ENCODE measurements around the gene TMEM243.
"Not testable (repeated sequence)": the region's sequence is repeated elsewhere in the genome, so short reads cannot be mapped to it uniquely, and the experiment has no call there.

TMEM243 gene, protein sequence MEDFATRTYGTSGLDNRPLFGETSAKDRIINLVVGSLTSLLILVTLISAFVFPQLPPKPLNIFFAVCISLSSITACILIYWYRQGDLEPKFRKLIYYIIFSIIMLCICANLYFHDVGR

GRCh38 chr7:87219545-87220025, at the start of gene TMEM243:
TMEM243 (minus strand) TSS chr7:87219732; CDS start chr7:87219503, 229 bp downstream.
- peak; percentile 75 for DNase-seq

GRCh38 chr7:87267239-87267900, 47.8 kb upstream of the TMEM243 start:
- no peak for DNase-seq

DNA sequence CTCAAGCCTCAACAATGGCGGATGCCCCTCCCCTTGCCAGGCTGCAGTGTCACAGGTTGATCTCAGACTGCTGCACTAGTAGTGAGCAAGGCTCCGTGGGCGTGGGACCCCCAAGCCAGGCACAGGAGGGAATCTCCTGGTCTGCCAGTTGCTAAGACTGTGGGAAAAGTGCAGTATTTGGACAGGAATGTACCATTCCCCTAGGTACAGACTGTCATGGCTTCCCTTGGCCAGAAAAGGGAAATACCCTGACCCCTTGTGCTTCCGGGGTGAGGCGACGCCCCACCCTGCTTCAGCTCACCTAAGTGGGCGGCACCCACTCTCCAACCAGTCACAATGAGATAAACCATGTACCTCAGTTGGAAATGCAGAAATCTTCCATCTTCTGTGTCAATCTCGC, 44.0 kb upstream of the TMEM243 start:
- DNase-seq = no peak

DNA sequence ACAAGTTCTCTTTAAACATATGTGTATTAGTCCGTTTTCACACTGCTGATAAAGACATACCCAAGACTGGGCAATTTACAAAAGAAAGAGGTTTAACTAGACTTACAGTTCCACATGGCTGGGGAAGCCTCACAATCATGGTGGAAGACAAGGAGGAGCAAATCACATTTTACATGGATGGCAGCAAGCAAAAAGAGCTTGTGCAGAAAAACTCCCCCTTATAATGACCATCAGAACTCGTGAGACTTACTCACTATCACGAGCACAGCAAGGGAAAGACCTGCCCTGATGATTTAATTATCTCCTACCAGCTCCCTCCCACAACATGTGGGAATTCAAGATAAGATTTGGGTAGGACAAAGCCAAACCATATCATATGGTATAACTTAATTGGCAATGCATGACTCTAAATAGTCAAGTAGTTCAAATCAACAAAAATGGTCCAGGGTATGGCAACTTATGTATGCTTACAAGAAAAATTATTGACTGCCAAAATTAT, 34.1 kb upstream of the TMEM243 start:
- peak; percentile 16 for DNase-seq

DNA sequence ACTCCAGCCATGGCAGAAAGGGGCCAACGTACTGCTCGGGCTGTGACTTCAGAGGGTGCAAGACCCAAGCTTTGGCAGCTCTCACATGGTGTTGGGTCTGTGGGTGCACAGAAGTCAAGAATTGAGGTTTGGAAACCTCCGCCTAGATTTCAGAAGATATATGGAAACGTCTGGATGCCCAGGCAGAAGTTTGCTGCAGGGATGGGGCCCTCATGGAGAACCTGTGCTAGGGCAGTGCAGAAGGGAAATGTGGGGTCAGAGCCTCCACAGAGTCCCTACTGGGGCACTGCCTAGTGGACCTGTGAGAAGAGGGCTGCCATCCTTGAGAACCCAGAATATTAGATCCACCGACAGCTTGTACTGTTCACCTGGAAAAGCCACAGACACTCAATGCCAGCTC, 26.1 kb upstream of the TMEM243 start:
- not testable (repeated sequence) for DNase-seq

DNA sequence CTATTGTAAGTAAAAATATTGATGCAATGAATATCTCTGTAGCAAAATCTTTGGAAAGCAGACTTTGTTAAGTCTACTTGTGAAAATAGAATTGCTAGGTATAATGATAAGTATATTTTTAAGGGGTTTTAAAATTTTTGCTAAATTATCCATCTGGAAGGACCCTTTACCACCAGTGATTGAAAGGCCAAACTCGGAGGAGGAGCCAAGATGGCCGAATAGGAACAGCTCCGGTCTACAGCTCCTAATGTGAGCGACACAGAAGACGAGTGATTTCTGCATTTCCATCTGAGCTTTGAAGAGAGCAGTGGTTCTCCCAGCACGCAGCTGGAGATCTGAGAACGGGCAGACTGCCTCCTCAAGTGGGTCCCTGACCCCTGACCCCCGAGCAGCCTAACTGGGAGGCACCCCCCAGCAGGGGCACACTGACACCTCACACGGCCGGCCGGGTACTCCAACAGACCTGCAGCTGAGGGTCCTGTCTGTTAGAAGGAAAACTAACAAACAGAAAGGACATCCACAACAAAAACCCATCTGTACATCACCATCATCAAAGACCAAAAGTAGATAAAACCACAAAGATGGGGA, 19.0 kb upstream of the TMEM243 start:
- not testable (repeated sequence) for DNase-seq

- DNase-seq = no peak
Measured at GRCh38 chr7:87234949-87235348, 15.4 kb upstream of the TMEM243 start.

DNA sequence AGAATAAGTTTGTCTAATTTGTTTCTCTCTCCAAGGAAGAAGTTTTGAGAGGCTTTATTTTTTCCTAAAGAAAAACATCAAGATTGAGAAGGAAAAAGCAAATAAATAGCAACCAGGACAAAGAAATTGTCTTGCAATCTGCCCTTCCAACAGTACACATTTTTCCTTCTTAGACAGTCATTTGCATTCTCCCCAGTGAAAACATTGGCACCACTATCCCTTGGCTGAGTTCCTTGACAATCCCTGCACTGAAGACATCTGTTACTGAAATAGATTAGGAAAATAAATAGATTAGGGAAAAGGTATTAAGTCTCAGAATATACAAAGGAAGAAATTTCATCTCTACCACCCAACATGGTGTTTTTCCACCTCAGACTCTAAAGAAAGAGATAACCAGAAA, 12.2 kb upstream of the TMEM243 start:
- no peak for DNase-seq

DNA sequence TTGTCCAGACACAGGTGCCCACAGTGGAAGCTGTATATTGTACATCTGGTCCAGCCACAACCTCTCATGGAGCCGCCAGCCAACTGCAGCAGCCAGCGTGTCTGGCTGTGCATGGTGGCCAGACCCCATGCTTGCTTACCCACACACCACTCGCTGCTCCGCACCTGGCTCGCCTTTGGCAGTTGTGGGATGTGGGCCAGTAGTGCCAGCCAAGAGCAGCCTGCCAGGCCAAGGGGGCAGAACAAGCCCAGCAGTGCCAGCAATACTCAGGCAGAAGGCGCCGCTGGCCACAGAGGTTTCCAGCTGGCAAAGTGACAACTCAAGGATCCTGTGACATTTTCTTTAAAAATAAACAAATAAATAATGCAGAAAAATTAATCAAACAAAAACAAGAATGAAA, 11.7 kb upstream of the TMEM243 start:
- DNase-seq = no peak

DNA sequence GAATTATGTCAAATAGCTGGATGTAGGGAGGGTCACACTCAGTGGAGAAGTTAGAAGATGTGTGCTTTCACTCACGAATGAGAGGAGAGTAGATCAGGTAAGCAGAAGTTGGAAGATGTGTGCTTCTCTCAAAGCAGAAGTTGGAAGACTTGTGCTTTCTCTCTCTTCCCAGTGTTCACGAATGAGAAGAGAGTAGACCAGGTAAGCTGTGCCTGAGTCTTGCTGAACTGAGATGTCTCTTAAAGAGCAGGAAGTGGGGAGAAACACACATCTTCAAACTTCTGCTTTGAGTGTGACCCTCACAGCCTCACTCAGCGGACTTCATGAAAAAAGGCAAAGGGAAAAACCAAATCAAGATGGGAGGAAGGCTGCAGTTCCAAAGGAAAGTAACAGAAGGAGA, 7.0 kb upstream of the TMEM243 start:
- no peak for DNase-seq

DNA sequence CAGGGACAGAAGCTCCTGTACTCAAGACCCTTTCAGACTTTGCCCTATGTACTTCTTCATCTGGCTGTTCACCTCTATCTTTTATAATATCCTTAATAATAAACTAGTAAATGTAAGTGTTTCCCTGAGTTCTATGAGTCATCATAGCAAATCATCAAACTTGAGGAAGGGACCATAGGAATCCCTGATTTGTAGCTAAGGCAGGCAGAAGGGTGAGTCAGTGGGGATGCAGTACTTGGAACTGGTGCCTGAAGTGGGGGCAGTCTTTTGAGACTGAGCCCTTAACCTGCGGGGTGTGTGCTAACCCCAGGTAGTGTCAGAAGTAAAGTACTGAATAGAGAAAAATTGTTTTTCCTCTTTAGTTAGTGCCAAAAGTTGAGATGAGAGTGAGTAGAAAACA, 6.2 kb upstream of the TMEM243 start:
- DNase-seq = no peak

DNA sequence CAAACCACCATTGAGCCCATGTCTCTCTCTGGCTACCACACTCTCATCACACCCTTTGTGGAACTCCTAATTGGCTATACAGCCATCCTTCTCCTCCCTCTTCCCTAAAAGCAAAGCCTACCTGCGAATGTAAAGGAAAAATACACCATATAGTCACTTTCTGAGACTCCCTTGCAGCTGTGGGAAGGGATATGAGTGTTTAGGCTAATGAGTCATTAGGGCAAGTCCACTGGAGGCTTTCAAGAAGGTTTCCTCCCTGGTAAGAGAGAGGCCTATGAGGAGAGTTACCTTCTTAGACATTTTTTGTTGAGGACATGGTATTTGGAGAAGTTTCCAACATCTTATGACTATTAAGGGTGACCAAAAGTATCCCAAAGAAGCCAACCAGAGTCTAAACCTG, 4.1 kb upstream of the TMEM243 start:
- no peak for DNase-seq

GRCh38 chr7:87220734-87221215, 1.2 kb upstream of the TMEM243 start:
- DNase-seq = no peak

DNA sequence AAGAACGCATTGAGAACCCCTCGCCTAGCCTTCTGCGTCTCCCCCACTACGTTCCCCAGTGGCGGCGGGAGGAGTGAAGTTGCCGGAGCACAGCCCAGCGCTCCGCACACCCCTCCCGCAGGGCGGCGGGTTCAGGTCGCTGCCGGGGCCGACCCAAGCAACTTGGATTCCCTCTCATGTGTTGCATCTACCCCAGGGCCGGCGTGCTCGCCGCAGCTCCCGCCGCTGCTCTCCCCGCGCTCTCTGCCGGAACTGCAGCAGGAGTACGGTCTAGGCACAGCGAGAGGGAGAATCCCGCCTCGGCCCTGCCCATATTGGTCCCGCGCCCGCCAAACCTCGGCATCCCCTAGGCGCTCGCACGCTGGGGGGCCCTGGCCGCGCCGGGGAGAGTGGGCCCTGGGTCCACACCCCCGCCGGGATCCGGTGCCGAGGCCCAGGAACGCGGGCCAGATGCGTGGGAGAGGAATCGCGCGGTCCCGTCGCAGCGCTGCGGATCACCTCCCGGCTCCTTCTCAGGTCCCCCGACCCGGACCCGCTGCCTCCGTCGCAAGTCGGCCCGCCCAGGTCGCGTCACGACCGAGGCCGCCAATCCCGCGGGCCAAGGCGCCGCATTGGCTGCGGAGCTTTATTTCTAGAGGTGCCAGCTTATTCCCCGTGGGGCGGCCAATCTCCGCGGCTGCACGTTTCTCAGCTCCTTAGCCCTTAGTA, 648 bp upstream of the TMEM243 start:
- DNase-seq = peak; percentile 68

DNA sequence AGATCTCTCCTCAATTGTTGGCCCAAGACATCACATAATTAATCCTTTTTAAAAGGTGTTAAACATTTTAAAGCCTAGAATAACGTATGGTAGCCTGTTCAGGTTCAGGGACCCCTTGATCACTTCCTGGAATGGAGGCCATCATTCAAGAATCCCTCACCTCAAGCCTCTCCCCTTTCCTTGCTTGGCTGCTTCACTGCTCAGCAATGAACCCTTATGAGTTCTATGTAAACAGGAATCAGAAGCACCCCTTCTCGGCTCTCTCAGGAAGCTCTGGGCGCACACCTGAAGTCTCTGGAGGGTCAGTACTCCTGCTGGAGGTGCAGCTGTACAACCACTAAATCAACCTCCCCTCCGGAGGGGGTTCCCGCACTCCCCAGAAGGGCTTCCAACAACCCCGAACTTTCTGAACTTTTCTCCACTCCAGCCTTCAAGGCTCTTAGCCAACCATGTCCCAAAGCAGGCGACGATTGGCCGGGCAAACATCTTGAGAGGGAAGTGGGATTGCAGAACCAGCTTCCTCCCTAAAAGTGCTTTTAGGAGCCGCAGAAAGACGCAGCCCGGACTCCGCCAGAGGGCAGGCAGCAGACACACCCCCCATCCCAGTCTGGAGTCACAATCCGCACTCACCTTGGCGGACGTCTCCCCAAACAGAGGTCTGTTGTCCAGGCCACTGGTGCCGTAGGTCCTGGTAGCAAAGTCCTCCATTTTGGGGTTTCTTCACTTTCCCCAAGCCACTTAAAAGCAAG, 562 bp downstream of the TMEM243 start:
- DNase-seq = peak; percentile 53

DNA sequence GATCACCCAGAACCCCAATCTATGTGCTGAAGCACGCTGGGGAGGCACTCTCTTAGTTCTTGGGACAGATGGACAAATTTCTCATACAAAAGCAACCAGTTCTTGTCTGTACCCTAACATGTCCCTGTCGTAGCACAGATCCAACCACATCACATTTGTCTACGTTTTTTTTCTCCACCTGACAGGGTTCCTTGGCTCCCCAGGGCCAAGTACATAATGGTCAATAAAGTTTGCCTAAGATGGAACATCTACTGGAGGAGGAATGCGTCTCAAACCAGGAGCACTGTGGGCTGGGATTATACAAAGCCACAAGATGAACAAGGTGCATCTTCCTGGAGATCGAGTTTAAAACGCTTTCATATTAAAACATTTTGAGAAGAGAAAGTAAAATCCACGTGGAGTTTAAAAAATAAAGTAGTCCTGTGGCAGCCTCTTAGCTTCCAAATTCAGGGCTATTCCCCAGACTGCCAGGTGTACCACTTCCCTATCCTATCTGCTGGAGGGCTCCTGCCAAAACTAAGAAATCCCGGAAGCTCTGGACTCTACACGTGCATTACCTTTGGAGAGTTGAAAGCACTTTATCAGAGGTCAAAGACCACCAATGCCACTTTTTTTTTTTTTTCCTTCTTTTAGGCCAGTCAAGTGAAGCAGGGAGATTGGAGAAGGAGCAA, 1.4 kb downstream of the TMEM243 start:
- no peak for DNase-seq

DNA sequence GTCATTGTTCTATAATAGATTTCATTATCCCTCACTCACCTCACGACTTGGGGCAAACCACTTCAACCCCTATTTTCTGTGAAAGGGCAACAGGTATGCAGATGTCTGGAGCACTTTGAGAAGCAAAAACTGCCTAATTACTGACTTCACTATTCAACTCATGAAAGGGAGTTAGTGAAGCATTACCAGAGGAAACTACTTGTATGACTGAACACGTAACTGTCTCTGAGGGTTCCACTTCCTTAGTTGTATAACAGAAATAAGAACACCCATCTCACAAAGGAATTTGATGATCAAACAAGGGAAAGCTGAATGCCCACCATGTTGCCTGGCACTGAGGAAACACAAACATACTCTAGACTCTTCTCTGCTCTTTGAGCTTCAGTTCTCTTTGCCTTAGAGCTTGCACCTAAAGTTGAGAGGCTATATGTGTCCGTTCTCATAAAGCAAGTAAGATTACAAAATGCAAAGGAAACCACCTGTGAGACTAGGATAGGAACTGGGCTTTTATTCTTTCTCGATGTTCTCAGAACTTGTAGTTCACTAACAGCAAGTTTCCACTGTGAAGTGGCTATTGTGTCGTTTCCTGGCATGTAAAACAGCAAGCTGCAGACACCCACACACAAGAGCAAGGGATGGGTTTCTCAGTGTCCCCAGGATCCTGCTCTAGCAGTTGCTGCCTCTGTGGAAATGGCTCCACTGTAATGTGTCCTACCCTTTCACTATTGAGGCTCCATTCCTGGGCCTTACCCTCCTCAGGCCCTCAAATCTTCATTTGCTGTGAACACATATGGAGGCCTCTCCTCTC, 2.6 kb downstream of the TMEM243 start:
- DNase-seq = no peak

- no peak for DNase-seq
Measured at GRCh38 chr7:87215046-87215445, 4.5 kb downstream of the TMEM243 start.

- no peak for DNase-seq
Measured at GRCh38 chr7:87213811-87214210, 5.7 kb downstream of the TMEM243 start.

DNA sequence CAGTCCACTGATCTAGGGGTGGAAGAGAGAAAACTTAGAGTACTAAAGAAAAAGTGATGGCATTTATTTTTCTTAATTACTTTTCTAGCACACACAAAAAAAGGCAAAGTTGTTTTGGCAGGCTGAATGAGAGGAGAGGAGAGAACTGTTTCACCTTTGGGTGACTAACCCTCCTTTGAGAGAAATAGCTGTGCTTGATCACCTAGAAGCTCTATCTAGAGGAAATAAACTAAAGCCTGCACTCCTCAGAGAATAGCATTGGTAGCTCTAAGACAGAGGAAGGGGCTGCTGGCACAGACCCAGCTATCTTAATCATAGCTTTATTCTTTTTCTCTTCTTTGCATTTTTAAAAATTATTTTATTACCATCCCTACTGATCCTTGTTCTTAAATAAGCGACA, 6.3 kb downstream of the TMEM243 start:
- DNase-seq = no peak

DNA sequence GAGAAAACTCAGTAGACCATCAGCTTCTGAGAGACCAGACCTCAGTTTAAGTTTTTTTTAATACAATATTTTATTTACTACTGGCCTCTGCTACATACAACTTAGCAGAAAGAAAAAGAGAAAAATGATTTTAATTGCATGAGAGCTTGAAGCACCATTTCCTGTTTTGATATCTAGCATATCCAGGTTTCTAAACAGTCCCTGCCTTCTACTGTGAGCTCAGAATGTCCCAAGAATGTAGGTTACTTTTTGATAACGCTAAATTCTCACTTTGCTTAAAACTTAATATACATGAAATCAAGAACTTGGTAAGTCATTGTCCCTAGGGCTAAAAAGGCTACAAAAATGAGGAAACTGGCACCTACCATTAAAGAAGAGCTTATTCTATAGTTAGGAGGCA, 7.0 kb downstream of the TMEM243 start:
- DNase-seq = peak; percentile 51
